PC-9 (cell line): Measurements from ENCODE around the gene RHO. TPM values are rescaled to one million over a fixed set of nuclear protein-coding genes. Genes with fewer than 3 reads are reported as not detected.

Experiments used
- BruUV-seq: library from RNA; stranded (reverse); fragments of 400-500 nt; replicated peaks from 2 replicates; lab custom pipeline; 2021; lab: Mats Ljungman, UMichigan
- CTCF ChIA-PET: fragments of 300-600 bp; sonication (Branson Sonifier 250); formaldehyde crosslinking; loops from one replicate; lab custom pipeline; 2022; ENCODE audit warnings: antibody characterized with exemption; lab: Charles Lee
- POLR2A ChIA-PET: fragments of 300-600 bp; sonication (Branson Sonifier 250); formaldehyde crosslinking; loops from one replicate; lab custom pipeline; 2022; ENCODE audit warnings: antibody characterized with exemption; ENCODE audit not compliant: unreplicated experiment; lab: Charles Lee
- DNase-seq, 2 experiments: peaks; one replicate each; pipeline versions ENCODE4 v3.0.0 to v3.0.0-alpha.2; 2015 to 2022; ENCODE audit warnings: mixed read lengths in 1 of 2
- H2AFZ ChIP-seq: fragments of 200-600 bp; sonication (generic); 2 replicates; pipeline ENCODE4 v1.8.1; 2017; ENCODE audit warnings: antibody characterized with exemption
- H3F3A ChIP-seq: fragments of 200-600 bp; sonication (generic); 2 replicates; pipeline ENCODE4 v1.8.1; 2017; ENCODE audit warnings: antibody characterized with exemption, mild to moderate bottlenecking, low read depth; ENCODE audit not compliant: insufficient read depth
- H3K27ac ChIP-seq: fragments of 200-600 bp; sonication (generic); 2 replicates; pipeline ENCODE4 v1.6.1; 2016; ENCODE audit warnings: mixed run types
- H3K27me3 ChIP-seq: fragments of 200-600 bp; sonication (generic); 2 replicates; pipeline ENCODE4 v1.6.1; 2016; ENCODE audit warnings: low read depth, mixed run types; ENCODE audit not compliant: insufficient read depth
- H3K36me3 ChIP-seq: fragments of 200-600 bp; sonication (generic); 2 replicates; pipeline ENCODE4 v1.6.1; 2016; ENCODE audit warnings: low read depth, mixed run types
- H3K4me1 ChIP-seq: fragments of 200-600 bp; sonication (generic); replicated peaks from 2 replicates; pipeline ENCODE4 v1.6.1; 2016; ENCODE audit warnings: mixed run types; ENCODE audit not compliant: insufficient read depth
- H3K4me2 ChIP-seq: fragments of 200-600 bp; sonication (generic); 2 replicates; pipeline ENCODE4 v1.6.1; 2017; ENCODE audit warnings: mixed run types
- H3K4me3 ChIP-seq: fragments of 200-600 bp; sonication (generic); 2 replicates; pipeline ENCODE4 v1.6.1; 2016; ENCODE audit warnings: mixed run types
- H3K79me2 ChIP-seq: fragments of 200-600 bp; sonication (generic); 2 replicates; pipeline ENCODE4 v1.6.1; 2017; ENCODE audit warnings: low read depth, mixed run types
- H3K9me2 ChIP-seq: fragments of 200-600 bp; sonication (generic); 2 replicates; pipeline ENCODE4 v1.8.1; 2017; ENCODE audit warnings: mild to moderate bottlenecking; ENCODE audit not compliant: insufficient read depth
- H3K9me3 ChIP-seq: fragments of 200-600 bp; sonication (generic); 2 replicates; pipeline ENCODE4 v1.8.1; 2016; ENCODE audit warnings: low read depth; ENCODE audit not compliant: insufficient read depth
- H4K20me1 ChIP-seq: fragments of 200-600 bp; sonication (generic); 2 replicates; pipeline ENCODE4 v1.8.1; 2017; ENCODE audit not compliant: insufficient read depth
- CTCF ChIP-seq: fragments of 200-600 bp; sonication (generic); conservative IDR thresholded peaks from 2 replicates; pipeline ENCODE4 v1.6.1; 2017; ENCODE audit warnings: mixed run types, antibody characterized with exemption, mild to moderate bottlenecking, moderate library complexity
- EZH2 ChIP-seq: fragments of 200-600 bp; sonication (generic); IDR thresholded peaks from 2 replicates; pipeline ENCODE4 v1.8.0; 2017; ENCODE audit warnings: antibody characterized with exemption, low read depth
- intact Hi-C: fragments of 100-400 bp; cut with micrococcal nuclease; formaldehyde crosslinking; loops from one replicate; pipeline ENCODE4 v1.10.0; 2022; ENCODE audit not compliant: unreplicated experiment
- total RNA-seq: library from RNA; stranded (reverse); gene quantifications from 2 replicates; pipeline ENCODE4 v1.2.3, GENCODE V29; 2021

The RHO gene
- total RNA-seq, 1 experiment from 2014 or later, result not detected

GRCh38 chr3:129579991-129580390, 51.6 kb downstream of the RHO start:
- Histone ChIP-seq H4K20me1 (no peaks in the 10 kb centered on the region), H2AFZ (no peak overlapping the region), H3K4me2 (no peak overlapping the region), H3K27me3 (no peaks in the 10 kb centered on the region), H3K36me3 (no peaks in the 10 kb centered on the region), H3K9me2 (no peaks in the 10 kb centered on the region), H3F3A (no peaks in the 10 kb centered on the region), H3K79me2 (no peaks in the 10 kb centered on the region), H3K9me3 (no peaks in the 10 kb centered on the region), H3K27ac (no peak overlapping the region), H3K4me3 (no peak overlapping the region), H3K4me1 (no peaks in the 10 kb centered on the region)
- CTCF ChIA-PET, result no interaction called here
- POLR2A ChIA-PET, result no interaction called here
- TF ChIP-seq EZH2 (no peak), CTCF (no peak)
- intact Hi-C loops, result no loop called here
- no peak for DNase-seq
- BruUV-seq, result no TSS peak

GRCh38 chr3:129581623-129582022, 53.2 kb downstream of the RHO start:
- DNase-seq, result no peak
- no peaks in the 10 kb centered on the region for H3K9me2 ChIP-seq
- no peaks in the 10 kb centered on the region for H4K20me1 ChIP-seq
- no peak overlapping the region for H3K4me3 ChIP-seq
- H3K4me1 ChIP-seq, result no peaks in the 10 kb centered on the region
- H3K27ac ChIP-seq, result no peak overlapping the region
- no peak for TF ChIP-seq EZH2
- no peak for TF ChIP-seq CTCF
- no peaks in the 10 kb centered on the region for H3K9me3 ChIP-seq
- ChIA-PET CTCF (no interaction called here), POLR2A (no interaction called here)
- no peak overlapping the region for H3K4me2 ChIP-seq
- intact Hi-C loops, result no loop called here
- no TSS peak for BruUV-seq
- no peaks in the 10 kb centered on the region for H3F3A ChIP-seq
- H3K79me2 ChIP-seq, result no peaks in the 10 kb centered on the region
- H2AFZ ChIP-seq, result no peak overlapping the region
- no peaks in the 10 kb centered on the region for H3K36me3 ChIP-seq
- H3K27me3 ChIP-seq, result no peaks in the 10 kb centered on the region

DNA sequence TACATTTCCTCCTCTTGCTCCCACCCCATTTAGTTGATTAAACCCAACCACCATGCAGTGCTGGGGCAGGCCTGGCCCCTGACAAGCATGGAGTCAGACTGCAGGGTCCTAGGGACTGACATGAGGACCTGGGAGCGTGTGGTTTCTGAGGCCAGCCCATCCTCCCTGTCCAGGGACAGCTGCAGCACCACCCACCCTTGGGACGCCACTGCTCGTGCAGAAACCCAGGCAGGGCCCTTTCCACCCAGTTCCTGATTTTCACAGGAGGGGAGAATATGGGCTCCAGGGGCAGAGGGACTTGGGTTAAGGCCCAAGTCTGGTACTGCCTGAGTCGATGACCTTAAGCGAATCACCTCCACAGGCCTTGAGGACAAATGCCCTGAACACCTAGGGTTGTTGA, 54.4 kb downstream of the RHO start:
- Histone ChIP-seq H3K9me2 (no peaks in the 10 kb centered on the region), H3K9me3 (no peaks in the 10 kb centered on the region), H3K36me3 (no peaks in the 10 kb centered on the region), H3K4me2 (no peak overlapping the region), H3K4me3 (no peak overlapping the region), H3K27ac (no peak overlapping the region), H4K20me1 (no peaks in the 10 kb centered on the region), H3K79me2 (no peaks in the 10 kb centered on the region), H3K4me1 (peaks cover 9% of the 10 kb centered on the region), H2AFZ (no peak overlapping the region), H3K27me3 (no peaks in the 10 kb centered on the region), H3F3A (peaks cover 2% of the 10 kb centered on the region; the same call in 1 of the 2 replicates)
- DNase-seq, result no peak
- TF ChIP-seq EZH2 (no peak), CTCF (no peak)
- POLR2A ChIA-PET, result no interaction called here
- intact Hi-C loops, result no loop called here
- CTCF ChIA-PET, result no interaction called here
- no TSS peak for BruUV-seq
